GM23338 (cell line): ENCODE measurements around the gene CTNNA3. TPM values are rescaled to one million over a fixed set of nuclear protein-coding genes. Genes with fewer than 3 reads are reported as not detected.

ENCODE experiments used
- ATAC-seq: fragments of 200-7000 bp; cut with Tn5 transposase; 3 replicates; pipeline ENCODE4 v1.9.1; 2020
- DNase-seq: peaks from one replicate; pipeline ENCODE4 v3.0.0-alpha.2; 2015; ENCODE audit warnings: low spot score
- H2AFZ ChIP-seq: fragments of 200-600 bp; sonication (generic); 2 replicates; pipeline ENCODE4 v1.8.0; 2016; ENCODE audit warnings: antibody characterized with exemption, mild to moderate bottlenecking, moderate library complexity
- H3F3A ChIP-seq: fragments of 200-600 bp; sonication (generic); replicated peaks from 2 replicates; pipeline ENCODE4 v1.8.0; 2017; ENCODE audit warnings: antibody characterized with exemption, mixed run types, low read depth
- H3K27ac ChIP-seq: fragments of 200-600 bp; sonication (generic); 2 replicates; pipeline ENCODE4 v1.6.1; 2016; ENCODE audit warnings: low read depth
- H3K27me3 ChIP-seq: fragments of 200-600 bp; sonication (generic); 2 replicates; pipeline ENCODE4 v1.8.0; 2016; ENCODE audit warnings: mild to moderate bottlenecking, mixed run types, moderate library complexity; ENCODE audit not compliant: insufficient read depth
- H3K36me3 ChIP-seq: fragments of 200-600 bp; sonication (generic); 2 replicates; pipeline ENCODE4 v1.8.0; 2016; ENCODE audit warnings: mild to moderate bottlenecking; ENCODE audit not compliant: insufficient read depth
- H3K4me1 ChIP-seq: fragments of 200-600 bp; sonication (generic); 2 replicates; pipeline ENCODE4 v1.8.0; 2016; ENCODE audit warnings: mild to moderate bottlenecking, moderate library complexity; ENCODE audit not compliant: insufficient read depth
- H3K4me2 ChIP-seq: fragments of 200-600 bp; sonication (generic); 2 replicates; pipeline ENCODE4 v1.7.1; 2017; ENCODE audit warnings: mixed run types
- H3K4me3 ChIP-seq: fragments of 200-600 bp; sonication (generic); 2 replicates; pipeline ENCODE4 v1.6.1; 2016; ENCODE audit warnings: mixed run types
- H3K79me2 ChIP-seq: fragments of 200-600 bp; sonication (generic); replicated peaks from 2 replicates; pipeline ENCODE4 v1.8.0; 2017; ENCODE audit warnings: mild to moderate bottlenecking; ENCODE audit not compliant: insufficient read depth
- H3K9me2 ChIP-seq: fragments of 200-600 bp; sonication (generic); 2 replicates; pipeline ENCODE4 v1.8.0; 2017; ENCODE audit not compliant: insufficient read depth
- H4K20me1 ChIP-seq: fragments of 200-600 bp; sonication (generic); replicated peaks from 2 replicates; pipeline ENCODE4 v1.8.0; 2017; ENCODE audit warnings: mild to moderate bottlenecking; ENCODE audit not compliant: insufficient read depth
- H3K27ac Mint-ChIP-seq: 2 replicates; pipeline ENCODE4 v1.8.0; 2020; ENCODE audit warnings: inconsistent platforms, mild to moderate bottlenecking, moderate library complexity, mixed read lengths
- H3K27me3 Mint-ChIP-seq: 3 replicates; pipeline ENCODE4 v1.8.0; 2022; ENCODE audit warnings: low read depth, mild to moderate bottlenecking, moderate library complexity, mixed read lengths, inconsistent platforms; ENCODE audit not compliant: insufficient read depth, poor library complexity
- H3K36me3 Mint-ChIP-seq: 3 replicates; pipeline ENCODE4 v1.8.0; 2021; ENCODE audit warnings: low read depth, mild to moderate bottlenecking, inconsistent platforms, moderate library complexity, mixed read lengths
- H3K4me1 Mint-ChIP-seq: 3 replicates; pipeline ENCODE4 v1.8.0; 2020; ENCODE audit warnings: mild to moderate bottlenecking, inconsistent platforms, mixed read lengths
- H3K4me3 Mint-ChIP-seq: 3 replicates; pipeline ENCODE4 v1.8.0; 2021; ENCODE audit warnings: moderate library complexity, mild to moderate bottlenecking, inconsistent platforms, mixed read lengths
- H3K9me3 Mint-ChIP-seq: 3 replicates; pipeline ENCODE4 v1.8.0; 2020; ENCODE audit warnings: moderate library complexity, mild to moderate bottlenecking, inconsistent platforms, mixed read lengths
- CREB1 ChIP-seq: fragments of 250-450 bp; sonication (Bioruptor Pico); IDR thresholded peaks from 2 replicates; pipeline ENCODE4 v1.5.0; 2020; ENCODE audit warnings: low read depth, mild to moderate bottlenecking, moderate library complexity
- CTCF ChIP-seq, 2 experiments: fragments of 200-600 bp in 1 of 2; sonication (generic) in 1 of 2; conservative IDR thresholded peaks; 2 replicates each; pipeline versions ENCODE4 v1.5.1 to v1.6.1; 2016 to 2017; ENCODE audit warnings: antibody characterized with exemption in 2 of 2, low read depth in 2 of 2, mild to moderate bottlenecking in 2 of 2, moderate library complexity in 1 of 2
- ETS1 ChIP-seq: IDR thresholded peaks from 2 replicates; pipeline ENCODE4 v1.6.1; 2016; ENCODE audit warnings: antibody characterized with exemption
- EZH2 ChIP-seq: fragments of 200-600 bp; sonication (generic); IDR thresholded peaks from one replicate; pipeline ENCODE4 v1.8.0; 2017; ENCODE audit warnings: antibody characterized with exemption, mild to moderate bottlenecking, low read depth; ENCODE audit not compliant: unreplicated experiment
- EZH2phosphoT487 ChIP-seq: fragments of 200-600 bp; sonication (generic); IDR thresholded peaks from one replicate; pipeline ENCODE4 v1.8.1; 2018; ENCODE audit warnings: antibody characterized with exemption; ENCODE audit not compliant: unreplicated experiment
- JUNB ChIP-seq: IDR thresholded peaks from one replicate; pipeline ENCODE4 v1.6.1; 2016; ENCODE audit warnings: antibody characterized with exemption; ENCODE audit not compliant: unreplicated experiment
- NANOG ChIP-seq: IDR thresholded peaks from 2 replicates; pipeline ENCODE4 v1.6.1; 2016; ENCODE audit warnings: antibody characterized with exemption, borderline replicate concordance
- POLR2AphosphoS5 ChIP-seq: IDR thresholded peaks from 2 replicates; pipeline ENCODE4 v1.6.1; 2016; ENCODE audit warnings: antibody characterized with exemption, low read depth
- REST ChIP-seq: IDR thresholded peaks from one replicate; pipeline ENCODE4 v1.6.1; 2018; ENCODE audit warnings: antibody characterized with exemption; ENCODE audit not compliant: unreplicated experiment
- STAT1 ChIP-seq: IDR thresholded peaks from one replicate; pipeline ENCODE4 v1.6.1; 2016; ENCODE audit warnings: antibody characterized with exemption; ENCODE audit not compliant: unreplicated experiment
- ZNF114 ChIP-seq: fragments of 250-450 bp; sonication (Bioruptor Pico); IDR thresholded peaks from 2 replicates; pipeline ENCODE4 v1.5.0; 2020; ENCODE audit warnings: mild to moderate bottlenecking, moderate library complexity
- ZNF331 ChIP-seq: fragments of 250-450 bp; sonication (Bioruptor Pico); IDR thresholded peaks from 2 replicates; pipeline ENCODE4 v1.5.0; 2020; ENCODE audit warnings: low read depth, mild to moderate bottlenecking, moderate library complexity
- ZNF462 ChIP-seq: fragments of 250-450 bp; sonication (Bioruptor Pico); IDR thresholded peaks from 2 replicates; pipeline ENCODE4 v1.5.0; 2020; ENCODE audit warnings: mild to moderate bottlenecking, moderate library complexity
- polyA plus RNA-seq: library from polyadenylated mRNA; unstranded; fragments of >200 nt; fragmentation: Nextera tagmentation; extraction: Ambion mirVana; gene quantifications from 2 replicates; pipeline ENCODE4 v1.2.1, GENCODE V29; 2016
- total RNA-seq: library from RNA; depleted of rRNA; stranded (reverse); fragments of >200 nt; shearing (Covaris generic); gene quantifications from 2 replicates; pipeline ENCODE4 v1.2.3, GENCODE V29; 2014

The CTNNA3 gene
- total and polyA plus RNA-seq, 2 experiments from 2014 or later, result 0.71 to 3.3 TPM

GRCh38 chr10:66982053-66982420 lies 714.0 kb downstream of the CTNNA3 start:
- no peak overlapping the region for H3K4me3 Mint-ChIP-seq
- H3K9me3 Mint-ChIP-seq, result no peaks in the 10 kb centered on the region
- H4K20me1 ChIP-seq, result no peaks in the 10 kb centered on the region
- no peaks in the 10 kb centered on the region for H3K4me1 Mint-ChIP-seq
- ATAC-seq (no peak), DNase-seq (no peak)
- H3K27me3 Mint-ChIP-seq, result no peaks in the 10 kb centered on the region
- no peak overlapping the region for H2AFZ ChIP-seq
- H3K79me2 ChIP-seq, result no peaks in the 10 kb centered on the region
- no peaks in the 10 kb centered on the region for H3K36me3 ChIP-seq
- H3K4me2 ChIP-seq, result no peak overlapping the region
- 0 out of 2 replicates have a peak overlapping the region, but pooled peaks have one; percentile 24 for H3K27ac Mint-ChIP-seq
- H3K4me3 ChIP-seq, result no peak overlapping the region
- no peaks in the 10 kb centered on the region for H3K9me2 ChIP-seq
- H3K27me3 ChIP-seq, result no peaks in the 10 kb centered on the region
- no peaks in the 10 kb centered on the region for H3F3A ChIP-seq
- TF ChIP-seq STAT1 (no peak), POLR2AphosphoS5 (no peak), JUNB (no peak), ZNF114 (CRISPR knock-in tag) (no peak), EZH2 (no peak), ZNF331 (CRISPR knock-in tag) (no peak), CTCF (conservative IDR thresholded peaks at IDR 0.05; ENCODE audit: low read depth in 2 of 2) (no peak), ETS1 (no peak), ZNF462 (no peak), EZH2phosphoT487 (no peak), REST (no peak), NANOG (no peak), CREB1 (no peak)
- no peaks in the 10 kb centered on the region for H3K36me3 Mint-ChIP-seq
- H3K27ac ChIP-seq, result no peak overlapping the region
- H3K4me1 ChIP-seq, result no peaks in the 10 kb centered on the region
